GM19463 (cell line): Measurements from ENCODE around the gene VAT1L.

Experiments used
- ATAC-seq: cut with Tn5 transposase; IDR thresholded peaks from one replicate; pipeline ENCODE4 v1.9.1; 2021; ENCODE audit warnings: mild to moderate bottlenecking, moderate library complexity; ENCODE audit not compliant: unreplicated experiment

VAT1L gene

GRCh38 chr16:77905374-77905920, 117.1 kb downstream of the VAT1L start:
- no peak for ATAC-seq

- no peak for ATAC-seq
These were observed 121.7 kb downstream of the VAT1L start for GRCh38 chr16:77910021-77910420.

- ATAC-seq, result no peak
These were observed 124.3 kb downstream of the VAT1L start for GRCh38 chr16:77912617-77913016.

GRCh38 chr16:77913738-77914253, 125.4 kb downstream of the VAT1L start:
- no peak for ATAC-seq

GRCh38 chr16:77916111-77916510, 127.7 kb downstream of the VAT1L start:
- no peak for ATAC-seq

- no peak for ATAC-seq
These were observed 129.6 kb downstream of the VAT1L start for GRCh38 chr16:77917971-77918370.

- no peak for ATAC-seq
These were observed 130.7 kb downstream of the VAT1L start for GRCh38 chr16:77918809-77919707.

GRCh38 chr16:77919761-77920415, 131.5 kb downstream of the VAT1L start:
- ATAC-seq, result no peak

GRCh38 chr16:77920984-77921383, 132.6 kb downstream of the VAT1L start:
- no peak for ATAC-seq

GRCh38 chr16:77922228-77922754, 133.9 kb downstream of the VAT1L start:
- ATAC-seq, result no peak

GRCh38 chr16:77925531-77925930, 137.2 kb downstream of the VAT1L start:
- no peak for ATAC-seq

GRCh38 chr16:77928096-77928495, 139.7 kb downstream of the VAT1L start:
- ATAC-seq, result no peak

- ATAC-seq, result no peak
These were observed 140.6 kb downstream of the VAT1L start for GRCh38 chr16:77929004-77929403.

GRCh38 chr16:77931058-77931457, 142.7 kb downstream of the VAT1L start:
- no peak for ATAC-seq

GRCh38 chr16:77937473-77938149, 149.2 kb downstream of the VAT1L start:
- ATAC-seq, result no peak

GRCh38 chr16:77938913-77939312, 150.5 kb downstream of the VAT1L start:
- ATAC-seq, result no peak

GRCh38 chr16:77939968-77940367, 151.6 kb downstream of the VAT1L start:
- no peak for ATAC-seq

- ATAC-seq, result no peak
These were observed 155.4 kb downstream of the VAT1L start for GRCh38 chr16:77943801-77944200.

GRCh38 chr16:77944631-77945030, 156.3 kb downstream of the VAT1L start:
- no peak for ATAC-seq

GRCh38 chr16:77945126-77945525, 156.8 kb downstream of the VAT1L start:
- ATAC-seq, result no peak

GRCh38 chr16:77946823-77947222, 158.5 kb downstream of the VAT1L start:
- no peak for ATAC-seq
